Central memory CD8-positive, alpha-beta T cell (primary cell): ENCODE measurements around the gene TAF6.
"Not testable (repeated sequence)": the region's sequence is repeated elsewhere in the genome, so short reads cannot be mapped to it uniquely, and the experiment has no call there.

Source experiments
- ATAC-seq: fragments of 150-1000 bp; cut with Tn5 transposase; replicated peaks from 2 replicates; pipeline ENCODE4 v1.10.0; 2022; ENCODE audit warnings: mild to moderate bottlenecking, moderate FRiP score, moderate number of reproducible peaks; ENCODE audit not compliant: poor library complexity, severe bottlenecking; ENCODE audit errors: extremely low read depth
- DNase-seq, 2 donors: peaks; one replicate each; pipeline ENCODE4 v3.0.0; 2021; ENCODE audit warnings: low spot score in 2 of 2
- H3K27ac Mint-ChIP-seq: one replicate; pipeline ENCODE4 v1.8.0; 2022; ENCODE audit warnings: low read depth, mild to moderate bottlenecking, moderate library complexity, mixed read lengths
- H3K27me3 Mint-ChIP-seq: one replicate; pipeline ENCODE4 v1.8.0; 2022; ENCODE audit warnings: mixed read lengths
- H3K36me3 Mint-ChIP-seq: one replicate; pipeline ENCODE4 v1.8.0; 2022; ENCODE audit warnings: mild to moderate bottlenecking, moderate library complexity, mixed read lengths; ENCODE audit not compliant: insufficient read depth
- H3K4me1 Mint-ChIP-seq: one replicate; pipeline ENCODE4 v1.8.0; 2022; ENCODE audit warnings: mixed read lengths
- H3K4me3 Mint-ChIP-seq: one replicate; pipeline ENCODE4 v1.8.0; 2022; ENCODE audit warnings: mild to moderate bottlenecking, moderate library complexity, mixed read lengths
- H3K9me3 Mint-ChIP-seq: one replicate; pipeline ENCODE4 v1.8.0; 2022; ENCODE audit warnings: mixed read lengths

TAF6 gene

DNA sequence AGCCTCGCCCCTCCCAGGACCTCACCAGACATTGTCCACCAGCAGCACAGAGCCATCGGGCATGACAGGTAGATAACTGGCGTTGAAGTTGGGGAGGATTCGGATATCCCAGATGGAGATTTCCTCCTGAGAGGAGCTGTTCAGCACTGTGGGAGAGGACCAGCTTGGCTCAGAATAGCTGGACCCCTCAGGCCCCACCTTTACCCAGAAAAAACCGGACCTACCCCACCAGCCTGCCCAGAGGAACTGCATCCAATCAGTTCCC lies 37.8 kb upstream of the TAF6 start:
- Mint-ChIP-seq H3K4me1 (peaks cover 32% of the 10 kb centered on the region), H3K36me3 (peaks cover 14% of the 10 kb centered on the region), H3K27me3 (no peaks in the 10 kb centered on the region), H3K4me3 (peak overlapping the region; percentile 78), H3K9me3 (no peaks in the 10 kb centered on the region), H3K27ac (peak overlapping the region; percentile 53)
- ATAC-seq (no peak), DNase-seq (no peak)

DNA sequence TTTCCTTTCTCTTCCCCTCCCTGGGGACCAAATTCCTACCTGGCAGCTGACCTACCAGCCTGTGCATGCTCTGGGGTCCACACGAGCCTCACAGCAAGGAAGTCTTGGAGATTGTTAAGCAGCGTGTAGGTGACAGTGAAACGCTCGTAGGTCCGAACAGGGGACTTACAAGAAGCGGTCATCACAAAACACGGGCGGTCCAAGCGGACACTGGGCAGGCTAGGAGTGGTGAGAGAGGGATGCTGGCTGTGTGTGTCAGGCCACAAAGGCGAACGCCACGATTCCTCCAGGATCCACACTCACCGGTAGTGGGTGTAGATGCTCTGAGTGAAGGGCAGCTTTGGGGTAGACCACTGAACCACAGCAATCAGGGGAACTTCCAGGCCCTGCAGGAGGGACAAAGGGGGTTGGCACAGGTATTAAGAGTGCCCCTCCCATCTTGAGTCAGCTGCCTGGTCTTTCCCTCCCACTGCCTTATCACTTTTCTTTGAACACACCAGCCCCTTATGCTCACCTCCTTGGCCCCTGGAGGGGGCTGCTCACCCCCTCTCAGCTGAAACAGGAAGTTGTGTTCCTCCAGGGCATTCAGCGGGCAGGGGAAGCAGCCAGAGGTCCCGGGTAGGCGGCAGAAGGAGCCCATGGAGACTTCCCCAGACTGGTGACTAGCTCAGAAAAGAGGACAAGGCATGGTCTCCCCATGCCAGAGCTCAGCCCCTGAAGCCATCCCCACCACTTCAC lies 37.3 kb upstream of the TAF6 start:
- ATAC-seq (peak; percentile 47), DNase-seq (no peak)
- Mint-ChIP-seq H3K4me3 (peak overlapping the region; percentile 78), H3K36me3 (peaks cover 19% of the 10 kb centered on the region), H3K27me3 (no peaks in the 10 kb centered on the region), H3K27ac (peak overlapping the region; percentile 53), H3K4me1 (peaks cover 33% of the 10 kb centered on the region), H3K9me3 (no peaks in the 10 kb centered on the region)

DNA sequence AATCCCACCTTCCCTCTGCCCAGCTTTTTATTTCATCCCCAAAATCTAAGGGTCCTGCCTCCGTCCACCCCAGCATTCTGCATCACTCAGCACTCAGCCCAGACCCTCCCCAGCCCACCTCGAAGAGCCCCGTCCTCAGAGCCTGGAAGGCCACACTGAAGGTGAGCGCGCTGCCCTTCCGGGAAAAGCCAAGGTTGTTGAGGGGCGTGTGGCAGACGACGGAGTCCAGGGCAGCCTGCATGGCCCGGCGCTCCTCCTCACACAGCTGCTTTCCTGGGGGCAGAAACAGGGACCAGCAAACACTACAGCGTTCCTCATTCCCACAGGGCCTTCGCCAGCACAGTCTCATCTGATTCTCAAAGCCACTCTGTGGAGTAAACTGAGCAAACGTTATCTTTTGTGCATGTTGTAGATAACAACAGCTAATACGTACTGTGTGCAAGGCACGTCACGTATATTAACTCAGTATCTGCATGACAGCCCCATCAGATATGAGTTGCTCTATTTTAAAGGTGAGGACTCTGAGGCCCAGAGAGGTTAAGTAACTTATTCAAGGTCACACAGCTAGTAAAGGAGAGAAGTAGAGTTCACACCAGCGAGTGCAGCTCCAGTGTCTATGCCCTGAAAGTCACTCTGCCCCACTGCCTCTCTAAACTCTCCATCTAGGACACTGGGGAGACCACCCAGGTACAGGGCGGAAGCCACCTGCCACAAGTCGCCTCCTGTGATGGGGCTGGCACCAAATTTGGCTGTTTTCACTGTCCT lies 36.6 kb upstream of the TAF6 start:
- H3K4me3 Mint-ChIP-seq = peak overlapping the region; percentile 78
- peak overlapping the region; percentile 53 for H3K27ac Mint-ChIP-seq
- DNase-seq = no peak
- no peak for ATAC-seq
- H3K4me1 Mint-ChIP-seq = peaks cover 33% of the 10 kb centered on the region
- H3K36me3 Mint-ChIP-seq = peaks cover 22% of the 10 kb centered on the region
- no peaks in the 10 kb centered on the region for H3K27me3 Mint-ChIP-seq
- H3K9me3 Mint-ChIP-seq = no peaks in the 10 kb centered on the region

DNA sequence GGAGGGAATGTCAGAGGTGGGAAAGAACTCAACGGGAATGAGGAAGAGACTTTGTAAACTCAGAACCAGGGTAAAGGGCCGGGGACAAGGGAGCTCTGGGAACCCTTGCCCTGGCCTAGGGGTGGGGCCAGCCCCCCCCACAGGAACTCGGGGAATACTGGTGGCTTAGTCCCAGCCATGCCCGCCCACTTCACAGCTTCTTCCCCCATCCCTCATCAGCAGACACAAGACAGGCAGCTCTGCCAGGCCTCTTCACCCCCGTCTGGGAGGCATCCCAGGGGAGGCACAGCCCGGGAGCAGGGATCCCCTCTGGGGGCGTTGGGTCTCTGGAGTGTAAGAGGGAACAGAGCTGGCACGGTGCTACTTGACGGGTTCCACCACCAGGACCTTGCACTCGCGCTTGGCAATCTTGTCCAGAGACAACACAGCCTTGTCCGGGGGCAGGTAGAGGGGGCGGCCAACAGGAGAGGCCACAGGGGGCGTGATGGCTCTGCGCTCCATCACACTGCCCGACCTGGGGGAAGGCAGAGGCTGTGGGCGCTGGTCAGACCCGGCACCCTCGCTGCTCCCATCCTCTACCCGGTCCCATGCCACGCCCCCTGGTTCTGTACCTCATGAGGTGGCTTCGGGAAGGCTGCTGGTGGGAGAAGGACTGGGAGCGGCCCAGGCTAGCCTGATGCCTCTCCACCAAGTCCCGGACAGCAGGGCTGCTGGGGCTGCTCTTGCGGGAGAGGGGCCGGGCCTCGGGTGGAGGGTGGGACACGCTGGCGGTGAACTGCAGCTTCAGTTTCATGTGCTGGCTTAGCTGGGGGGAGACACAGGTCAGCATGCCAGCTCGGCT lies 35.7 kb upstream of the TAF6 start:
- H3K27me3 Mint-ChIP-seq = no peaks in the 10 kb centered on the region
- no peak overlapping the region for H3K4me3 Mint-ChIP-seq
- H3K9me3 Mint-ChIP-seq = no peaks in the 10 kb centered on the region
- no peak for DNase-seq
- peaks cover 25% of the 10 kb centered on the region for H3K36me3 Mint-ChIP-seq
- H3K4me1 Mint-ChIP-seq = peaks cover 42% of the 10 kb centered on the region
- H3K27ac Mint-ChIP-seq = no peak overlapping the region
- ATAC-seq = no peak

DNA sequence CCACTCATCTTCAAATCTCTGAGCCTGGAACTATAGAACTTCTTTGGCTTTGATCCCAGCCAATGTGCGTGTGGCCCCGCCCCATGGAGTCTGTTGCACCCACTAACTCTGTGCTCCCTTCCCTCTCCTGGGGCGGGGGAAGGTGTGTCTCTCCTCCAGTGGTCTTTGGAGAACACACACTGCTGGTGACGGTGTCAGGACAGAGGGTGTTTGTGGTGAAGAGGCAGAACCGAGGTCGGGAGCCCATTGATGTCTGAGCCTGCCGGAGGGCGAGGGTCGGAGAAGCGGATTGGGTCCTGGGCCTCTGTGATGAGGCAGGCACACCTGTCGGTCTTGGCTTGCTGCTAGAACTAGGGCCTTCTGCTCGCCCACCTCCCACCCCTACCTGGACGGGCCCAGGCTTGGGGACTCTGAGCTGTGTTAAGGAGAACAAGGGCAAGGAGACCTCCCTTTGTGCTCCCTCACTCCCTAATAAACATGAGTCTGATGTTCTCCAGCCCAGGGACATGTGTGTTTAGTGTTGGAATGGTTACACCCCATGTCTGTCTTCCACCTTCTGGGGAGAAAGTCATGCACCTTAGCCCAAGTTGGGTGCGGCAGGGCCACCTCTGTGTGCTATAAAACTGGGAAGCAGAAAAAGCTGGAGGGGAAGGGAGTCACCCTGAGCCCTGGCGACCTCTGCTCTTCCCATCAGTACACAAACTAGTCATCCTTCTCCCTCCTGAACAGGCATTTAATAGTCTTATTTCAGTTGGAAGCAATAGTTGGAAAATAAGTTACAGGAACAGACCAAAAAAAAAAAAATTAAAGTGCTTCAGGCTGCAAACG lies 34.8 kb upstream of the TAF6 start:
- Mint-ChIP-seq H3K9me3 (no peaks in the 10 kb centered on the region), H3K4me3 (no peak overlapping the region), H3K27me3 (no peaks in the 10 kb centered on the region), H3K4me1 (peaks cover 43% of the 10 kb centered on the region), H3K36me3 (peaks cover 28% of the 10 kb centered on the region), H3K27ac (no peak overlapping the region)
- no peak for DNase-seq
- ATAC-seq = no peak

DNA sequence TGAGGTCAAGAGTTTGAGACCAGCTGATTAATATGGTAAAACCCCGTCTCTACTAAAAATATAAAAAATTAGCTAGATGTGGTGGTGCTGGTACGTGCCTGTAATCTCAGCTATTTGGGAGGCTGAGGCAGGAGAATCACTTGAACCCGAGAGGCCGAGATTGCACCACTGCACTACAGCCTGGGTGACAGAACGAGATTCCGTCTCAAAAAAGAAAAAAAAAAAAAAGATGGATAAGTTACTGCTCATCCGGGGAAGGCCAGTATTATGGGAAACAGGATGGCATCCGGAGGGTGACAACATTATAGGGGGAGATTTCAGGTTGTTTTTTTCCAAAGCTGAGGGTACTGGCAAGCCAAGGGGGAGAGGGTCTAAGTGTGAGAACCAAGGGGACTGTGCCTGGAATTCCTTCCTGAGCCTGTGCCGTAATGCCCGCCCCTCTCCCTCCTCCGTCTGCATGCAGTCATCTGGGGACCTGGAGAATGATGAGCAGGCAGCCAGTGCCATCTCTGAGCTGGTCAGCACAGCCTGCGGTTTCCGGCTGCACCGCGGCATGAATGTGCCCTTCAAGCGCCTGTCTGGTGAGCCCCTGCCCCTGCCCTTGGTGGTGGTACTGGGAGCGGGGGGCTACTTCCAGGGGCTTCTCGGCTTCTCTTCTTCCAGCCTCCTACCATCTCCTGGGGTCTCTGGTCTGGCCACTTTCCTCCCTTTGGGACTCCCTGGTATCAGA lies 33.9 kb upstream of the TAF6 start:
- Mint-ChIP-seq H3K36me3 (peaks cover 31% of the 10 kb centered on the region), H3K27me3 (no peaks in the 10 kb centered on the region), H3K27ac (peak overlapping the region; percentile 33)

DNA sequence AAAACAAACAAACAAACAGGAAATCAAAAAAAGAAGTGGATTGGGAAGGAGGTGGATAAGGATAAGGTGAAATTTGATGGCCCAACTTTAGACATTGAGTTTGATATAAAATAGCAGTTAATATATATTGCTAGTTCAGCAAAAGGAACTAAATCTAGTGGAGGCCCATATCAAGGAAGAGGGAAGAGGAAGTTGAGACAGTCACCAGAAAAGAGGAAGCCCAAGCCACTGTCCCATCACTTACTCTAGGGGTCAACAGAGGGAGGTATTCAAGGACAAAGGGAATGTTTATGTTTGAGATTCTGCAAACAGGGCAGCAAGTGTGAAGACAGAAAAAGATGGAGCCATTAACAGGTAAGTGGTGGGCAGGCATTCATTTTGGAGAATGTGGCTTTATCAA lies 33.2 kb upstream of the TAF6 start:
- peak overlapping the region; percentile 33 for H3K27ac Mint-ChIP-seq
- no peak for DNase-seq
- H3K4me1 Mint-ChIP-seq = peaks cover 46% of the 10 kb centered on the region
- no peak for ATAC-seq
- H3K27me3 Mint-ChIP-seq = no peaks in the 10 kb centered on the region
- no peak overlapping the region for H3K4me3 Mint-ChIP-seq
- peaks cover 28% of the 10 kb centered on the region for H3K36me3 Mint-ChIP-seq
- no peaks in the 10 kb centered on the region for H3K9me3 Mint-ChIP-seq

More for the DNA sequence above, 33.9 kb upstream of the TAF6 start:
- Mint-ChIP-seq H3K4me1 (peaks cover 51% of the 10 kb centered on the region), H3K4me3 (no peak overlapping the region), H3K9me3 (no peaks in the 10 kb centered on the region)
- ATAC-seq = no peak
- no peak for DNase-seq

DNA sequence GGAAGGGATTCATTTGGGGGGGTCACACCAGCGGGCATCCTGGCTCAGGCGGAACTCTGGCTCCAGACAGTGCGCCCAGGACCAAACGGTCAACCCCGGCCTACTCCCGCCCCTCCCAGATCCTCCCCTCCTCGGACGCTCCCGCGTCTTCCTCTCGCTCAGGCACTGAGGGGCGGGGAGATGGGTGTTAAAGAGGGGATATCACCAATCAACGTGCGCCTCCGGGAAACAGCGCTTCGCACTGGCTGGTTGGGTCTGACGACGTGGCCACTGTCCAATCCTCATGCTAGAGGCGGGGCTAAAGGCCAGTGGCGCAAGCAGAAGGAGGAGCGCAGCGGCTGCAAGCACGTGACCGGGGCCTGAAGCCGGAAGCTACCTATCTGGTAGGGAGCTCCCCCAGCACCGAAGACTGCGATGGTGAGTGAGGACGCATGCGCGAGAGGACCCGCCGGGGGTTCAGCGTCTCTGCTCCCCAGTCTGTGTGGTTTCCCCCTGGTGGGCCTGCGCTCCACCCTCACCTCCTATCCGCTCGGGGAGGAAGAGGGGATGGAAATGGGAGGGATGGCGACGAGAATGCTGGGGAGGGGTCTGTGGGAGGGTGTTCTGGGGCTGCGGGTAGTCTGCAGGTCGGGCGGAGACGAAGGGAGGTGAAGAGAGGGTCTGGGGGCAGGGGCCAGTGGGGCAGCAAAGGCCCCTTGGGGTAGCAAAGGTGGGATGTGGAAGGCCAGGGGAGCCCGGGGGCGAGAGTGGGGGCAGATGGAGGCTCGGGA lies 29.6 kb upstream of the TAF6 start, which contains the start of gene LAMTOR4:
TSS of gene LAMTOR4 (plus strand) at position 360 of the 770 bp plus-strand sequence. CDS start at position 415, 55 bp downstream.
- no peaks in the 10 kb centered on the region for H3K27me3 Mint-ChIP-seq
- peak; percentile 96 for ATAC-seq
- peak within 1 kb of the TSS; percentile 97 for H3K27ac Mint-ChIP-seq

DNA sequence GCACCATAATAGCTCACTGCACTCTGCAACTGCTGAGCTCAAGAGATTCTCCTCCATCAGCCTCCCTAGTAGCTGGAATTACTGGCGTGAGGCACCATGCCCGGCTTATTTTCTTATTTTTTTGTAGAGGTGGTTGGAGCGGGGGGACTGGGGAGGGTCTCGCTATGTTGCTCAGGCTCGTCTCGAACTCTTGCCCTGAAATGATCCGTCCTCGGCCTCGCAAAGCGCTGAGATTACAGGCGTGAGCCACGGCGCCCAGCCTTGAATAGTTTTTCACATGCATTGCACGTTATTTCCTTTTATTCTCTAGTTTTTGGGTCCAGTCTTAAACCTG lies 29.0 kb upstream of the TAF6 start:
- peaks cover 26% of the 10 kb centered on the region for H3K4me1 Mint-ChIP-seq
- H3K27me3 Mint-ChIP-seq = no peaks in the 10 kb centered on the region
- H3K4me3 Mint-ChIP-seq = peak overlapping the region; percentile 94
- DNase-seq (no peak), ATAC-seq (peak; percentile 4)
- H3K36me3 Mint-ChIP-seq = peaks cover 20% of the 10 kb centered on the region
- peak overlapping the region; percentile 97 for H3K27ac Mint-ChIP-seq
- H3K9me3 Mint-ChIP-seq = no peaks in the 10 kb centered on the region

More for the DNA sequence above, 29.6 kb upstream of the TAF6 start, which contains the start of gene LAMTOR4:
- Mint-ChIP-seq H3K9me3 (no peaks in the 10 kb centered on the region), H3K4me3 (peak within 1 kb of the TSS; percentile 94), H3K36me3 (peaks cover 23% of the 10 kb centered on the region), H3K4me1 (peaks cover 26% of the 10 kb centered on the region)
- peak; percentile 90 to 98 for DNase-seq

DNA sequence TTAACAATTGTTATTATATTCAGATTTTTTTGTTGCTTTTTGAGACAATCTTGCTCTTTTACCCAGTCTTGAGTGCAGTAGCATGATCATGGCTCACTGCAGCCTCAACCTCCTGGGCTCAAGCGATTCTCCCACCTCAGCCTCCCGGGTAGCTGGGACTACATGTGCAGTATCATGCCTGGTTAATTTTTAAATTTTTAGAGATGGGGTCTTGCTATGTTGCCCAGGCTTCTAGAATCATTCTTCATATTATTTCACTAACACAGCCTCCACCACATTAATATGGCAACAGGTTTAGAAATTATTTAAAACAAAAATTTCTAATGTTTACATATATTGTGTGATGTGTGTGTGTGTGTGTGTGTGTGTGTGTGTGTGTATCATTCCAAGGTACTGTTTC lies 28.1 kb upstream of the TAF6 start:
- Mint-ChIP-seq H3K27me3 (no peaks in the 10 kb centered on the region), H3K4me3 (no peak overlapping the region), H3K9me3 (no peaks in the 10 kb centered on the region), H3K27ac (no peak overlapping the region), H3K4me1 (peaks cover 21% of the 10 kb centered on the region), H3K36me3 (peaks cover 17% of the 10 kb centered on the region)
- ATAC-seq (no peak), DNase-seq (no peak)

DNA sequence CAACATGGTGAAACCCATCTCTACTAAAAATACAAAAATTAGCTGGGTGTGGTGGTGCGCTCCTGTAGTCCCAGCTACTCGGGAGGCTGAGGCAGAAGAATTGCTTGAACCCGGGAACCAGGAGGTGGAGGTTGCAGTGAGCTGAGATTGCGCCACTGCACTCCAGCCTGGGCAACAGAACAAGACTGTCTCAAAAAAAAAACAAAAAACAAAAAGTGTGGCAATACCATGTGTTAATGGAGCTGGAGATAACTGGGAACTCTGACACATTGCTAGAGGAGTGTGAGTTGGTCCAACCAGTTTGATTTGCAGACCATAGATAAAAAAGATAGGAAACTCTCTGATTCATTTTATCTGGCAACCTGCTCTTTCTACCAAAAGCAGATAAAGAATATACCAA lies 27.2 kb upstream of the TAF6 start:
- not testable (repeated sequence) for H3K9me3 Mint-ChIP-seq, H3K4me3 Mint-ChIP-seq, ATAC-seq, H3K27me3 Mint-ChIP-seq, H3K27ac Mint-ChIP-seq, DNase-seq
- Mint-ChIP-seq H3K36me3 (peaks cover 10% of the 10 kb centered on the region), H3K4me1 (peaks cover 17% of the 10 kb centered on the region)
